ENCODE data around the gene CIAO3. TPM values are rescaled to one million over a fixed set of nuclear protein-coding genes. Genes with fewer than 3 reads are reported as not detected.
A peak's percentile ranks its signal among the peaks of the same experiment; 100 is the strongest.

The CIAO3 gene
- total and polyA plus RNA-seq, 5 donors, result 21.5 to 31.3 (median 23.9) TPM

- H3K4me3 ChIP-seq (ENCODE audit: low read length), result peak within 1 kb of the TSS; percentile 54
- intact Hi-C loops (cut with DNase I), result no loop called here
- 2% methylated on average over 88 of the region's 88 CpGs for WGBS
- H3K4me1 ChIP-seq (ENCODE audit: control insufficient read depth, insufficient read depth, low read length), result peaks cover 3% of the 10 kb centered on the region
- H3K9me3 ChIP-seq (ENCODE audit: control insufficient read depth, low read length), result no peaks in the 10 kb centered on the region
- H3K27me3 ChIP-seq (ENCODE audit: control insufficient read depth, insufficient read depth), result no peaks in the 10 kb centered on the region
- DNase-seq, result peak; percentile 67 to 88 (median 85)
- peak; percentile 9 to 23 for ATAC-seq
- no peak within 1 kb of the TSS for H3K27ac ChIP-seq (ENCODE audit: low read length)
Measured at GRCh38 chr16:726438-727290, 14.1 kb downstream of the CIAO3 start, which contains the start of the genes CCDC78 and HAGHL. Gene CCDC78, minus strand, starts transcription at chr16:726443. Its CDS starts 76 bp downstream, at chr16:726367. Gene HAGHL, plus strand, starts transcription at chr16:727106. Its CDS starts 404 bp downstream, at chr16:727510.

GRCh38 chr16:726188-726437 lies 14.7 kb downstream of the CIAO3 start:
- DNase-seq, result no peak
- Histone ChIP-seq H3K9me3 (ENCODE audit: control insufficient read depth, low read length) (no peaks in the 10 kb centered on the region), H3K4me1 (ENCODE audit: control insufficient read depth, insufficient read depth, low read length) (peaks cover 3% of the 10 kb centered on the region), H3K4me3 (ENCODE audit: low read length) (no peak overlapping the region), H3K27ac (ENCODE audit: low read length) (no peak overlapping the region), H3K27me3 (ENCODE audit: control insufficient read depth, insufficient read depth) (no peaks in the 10 kb centered on the region)
- no peak for ATAC-seq
- WGBS, result 16% methylated on average over 9 of the region's 9 CpGs
- intact Hi-C loops (cut with DNase I), result no loop called here

- Histone ChIP-seq H3K9me3 (ENCODE audit: control insufficient read depth, low read length) (no peaks in the 10 kb centered on the region), H3K27ac (ENCODE audit: low read length) (no peak overlapping the region), H3K4me1 (ENCODE audit: control insufficient read depth, insufficient read depth, low read length) (peaks cover 3% of the 10 kb centered on the region), H3K27me3 (ENCODE audit: control insufficient read depth, insufficient read depth) (no peaks in the 10 kb centered on the region), H3K4me3 (ENCODE audit: low read length) (no peak overlapping the region)
- no peak for ATAC-seq
- 76% methylated on average over 23 of the region's 23 CpGs for WGBS
- peak in 1 of 3 donors; percentile 50 for DNase-seq
- intact Hi-C loops (cut with DNase I), result no loop called here
Measured at GRCh38 chr16:725463-726187, 15.2 kb downstream of the CIAO3 start.

- peak in 1 of 3 donors; percentile 45 for DNase-seq
- intact Hi-C loops (cut with DNase I), result no loop called here
- Histone ChIP-seq H3K4me1 (ENCODE audit: control insufficient read depth, insufficient read depth, low read length) (peaks cover 3% of the 10 kb centered on the region), H3K9me3 (ENCODE audit: control insufficient read depth, low read length) (no peaks in the 10 kb centered on the region), H3K27ac (ENCODE audit: low read length) (no peak overlapping the region), H3K27me3 (ENCODE audit: control insufficient read depth, insufficient read depth) (no peaks in the 10 kb centered on the region), H3K4me3 (ENCODE audit: low read length) (no peak overlapping the region)
- WGBS, result 75% methylated on average over 7 of the region's 7 CpGs
- ATAC-seq, result no peak
Measured at GRCh38 chr16:725041-725376, 15.8 kb downstream of the CIAO3 start.

- no peak for ATAC-seq
- intact Hi-C loops (cut with DNase I), result no loop called here
- H3K9me3 ChIP-seq (ENCODE audit: control insufficient read depth, low read length), result no peaks in the 10 kb centered on the region
- H3K4me1 ChIP-seq (ENCODE audit: control insufficient read depth, insufficient read depth, low read length), result peaks cover 5% of the 10 kb centered on the region
- no peak overlapping the region for H3K27ac ChIP-seq (ENCODE audit: low read length)
- WGBS, result 61% methylated on average over 29 of the region's 29 CpGs
- no peaks in the 10 kb centered on the region for H3K27me3 ChIP-seq (ENCODE audit: control insufficient read depth, insufficient read depth)
- H3K4me3 ChIP-seq (ENCODE audit: low read length), result no peak overlapping the region
- peak in 1 of 3 donors; percentile 56 for DNase-seq
Measured at GRCh38 chr16:724188-725040, 16.4 kb downstream of the CIAO3 start.

- Histone ChIP-seq H3K27me3 (ENCODE audit: control insufficient read depth, insufficient read depth) (no peaks in the 10 kb centered on the region), H3K4me1 (ENCODE audit: control insufficient read depth, insufficient read depth, low read length) (peaks cover 5% of the 10 kb centered on the region), H3K9me3 (ENCODE audit: control insufficient read depth, low read length) (no peaks in the 10 kb centered on the region), H3K27ac (ENCODE audit: low read length) (no peak overlapping the region), H3K4me3 (ENCODE audit: low read length) (no peak overlapping the region)
- intact Hi-C loops (cut with DNase I), result no loop called here
- DNase-seq (peak in 1 of 3 donors; percentile 45), ATAC-seq (no peak)
- 86% methylated on average over 9 of the region's 9 CpGs for WGBS
Measured at GRCh38 chr16:723695-724094, 17.1 kb downstream of the CIAO3 start.

GRCh38 chr16:722835-723633 lies 17.8 kb downstream of the CIAO3 start:
- ATAC-seq, result no peak
- peak in 1 of 3 donors; percentile 55 for DNase-seq
- peaks cover 5% of the 10 kb centered on the region for H3K4me1 ChIP-seq (ENCODE audit: control insufficient read depth, insufficient read depth, low read length)
- H3K27ac ChIP-seq (ENCODE audit: low read length), result no peak overlapping the region
- H3K4me3 ChIP-seq (ENCODE audit: low read length), result no peak overlapping the region
- intact Hi-C loops (cut with DNase I), result no loop called here
- no peaks in the 10 kb centered on the region for H3K27me3 ChIP-seq (ENCODE audit: control insufficient read depth, insufficient read depth)
- H3K9me3 ChIP-seq (ENCODE audit: control insufficient read depth, low read length), result no peaks in the 10 kb centered on the region
- WGBS, result 86% methylated on average over 24 of the region's 24 CpGs

GRCh38 chr16:721765-722540 lies 18.8 kb downstream of the CIAO3 start:
- intact Hi-C loops (cut with DNase I), result no loop called here
- 85% methylated on average over 51 of the region's 51 CpGs for WGBS
- Histone ChIP-seq H3K4me3 (ENCODE audit: low read length) (peak overlapping the region; percentile 57), H3K4me1 (ENCODE audit: control insufficient read depth, insufficient read depth, low read length) (peaks cover 5% of the 10 kb centered on the region), H3K27me3 (ENCODE audit: control insufficient read depth, insufficient read depth) (no peaks in the 10 kb centered on the region), H3K27ac (ENCODE audit: low read length) (no peak overlapping the region), H3K9me3 (ENCODE audit: control insufficient read depth, low read length) (no peaks in the 10 kb centered on the region)
- ATAC-seq (no peak), DNase-seq (peak in 1 of 3 donors; percentile 65)

- Histone ChIP-seq H3K4me1 (ENCODE audit: control insufficient read depth, insufficient read depth, low read length) (peaks cover 5% of the 10 kb centered on the region), H3K27ac (ENCODE audit: low read length) (peak within 1 kb of the TSS; percentile 73), H3K27me3 (ENCODE audit: control insufficient read depth, insufficient read depth) (no peaks in the 10 kb centered on the region), H3K9me3 (ENCODE audit: control insufficient read depth, low read length) (no peaks in the 10 kb centered on the region), H3K4me3 (ENCODE audit: low read length) (peak within 1 kb of the TSS; percentile 57)
- peak; percentile 81 to 82 for ATAC-seq
- intact Hi-C loops (cut with DNase I), result no loop called here
- 5% methylated on average over 106 of the region's 106 CpGs for WGBS
- peak; percentile 81 to 92 (median 92) for DNase-seq
Measured at GRCh38 chr16:720990-721764, 19.6 kb downstream of the CIAO3 start, which contains the start of gene ANTKMT. Gene ANTKMT, plus strand, starts transcription at chr16:721146. Its CDS starts 129 bp downstream, at chr16:721275.
